ENCODE data around the gene DNAH11.

DNA sequence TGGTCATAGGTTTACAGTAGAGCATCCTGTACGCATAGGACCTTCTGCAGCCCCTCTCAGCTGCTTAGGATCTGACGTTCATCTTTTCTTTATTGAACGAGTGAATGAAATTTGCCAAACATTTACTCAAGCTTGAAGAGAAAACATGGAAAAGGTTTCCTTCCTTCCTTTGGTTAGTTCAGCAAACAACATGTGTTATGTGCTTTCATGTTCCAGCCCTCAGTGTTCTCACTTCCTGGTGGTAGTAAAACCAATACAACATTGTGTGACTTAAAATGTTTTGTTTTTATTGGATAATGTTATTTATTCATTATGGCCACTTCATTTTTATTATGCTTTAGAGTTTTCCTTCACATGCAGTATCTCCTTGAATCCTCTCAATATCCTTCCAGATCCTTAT, 404.2 kb downstream of the DNAH11 start:
- TF ChIP-seq, protein P1, sequence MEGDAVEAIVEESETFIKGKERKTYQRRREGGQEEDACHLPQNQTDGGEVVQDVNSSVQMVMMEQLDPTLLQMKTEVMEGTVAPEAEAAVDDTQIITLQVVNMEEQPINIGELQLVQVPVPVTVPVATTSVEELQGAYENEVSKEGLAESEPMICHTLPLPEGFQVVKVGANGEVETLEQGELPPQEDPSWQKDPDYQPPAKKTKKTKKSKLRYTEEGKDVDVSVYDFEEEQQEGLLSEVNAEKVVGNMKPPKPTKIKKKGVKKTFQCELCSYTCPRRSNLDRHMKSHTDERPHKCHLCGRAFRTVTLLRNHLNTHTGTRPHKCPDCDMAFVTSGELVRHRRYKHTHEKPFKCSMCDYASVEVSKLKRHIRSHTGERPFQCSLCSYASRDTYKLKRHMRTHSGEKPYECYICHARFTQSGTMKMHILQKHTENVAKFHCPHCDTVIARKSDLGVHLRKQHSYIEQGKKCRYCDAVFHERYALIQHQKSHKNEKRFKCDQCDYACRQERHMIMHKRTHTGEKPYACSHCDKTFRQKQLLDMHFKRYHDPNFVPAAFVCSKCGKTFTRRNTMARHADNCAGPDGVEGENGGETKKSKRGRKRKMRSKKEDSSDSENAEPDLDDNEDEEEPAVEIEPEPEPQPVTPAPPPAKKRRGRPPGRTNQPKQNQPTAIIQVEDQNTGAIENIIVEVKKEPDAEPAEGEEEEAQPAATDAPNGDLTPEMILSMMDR (conservative IDR thresholded peaks at IDR 0.05) = no peak
- no peak for TF ChIP-seq ZFX (IDR thresholded peaks at IDR 0.05)

All from C4-2B (cell line).